Activated CD4-positive, alpha-beta memory T cell treated with anti-CD3 and anti-CD28 coated beads for 36 hours (primary cell): Measurements from ENCODE around the gene TMEM106B. TPM values are rescaled to one million over a fixed set of nuclear protein-coding genes. Genes with fewer than 3 reads are reported as not detected.

Experiments
- CTCF ChIA-PET: fragments of 350-600 bp; sonication (Branson Sonifier 250); formaldehyde crosslinking; loops from one replicate; lab custom pipeline; 2021; ENCODE audit warnings: antibody characterized with exemption, inconsistent platforms; lab: Charles Lee
- POLR2A ChIA-PET: fragments of 350-600 bp; sonication (Branson Sonifier 250); formaldehyde crosslinking; loops from one replicate; lab custom pipeline; 2021; ENCODE audit warnings: antibody characterized with exemption; lab: Charles Lee
- DNase-seq: peaks from one replicate; pipeline ENCODE4 v3.0.0-alpha.2; 2020
- H3K27ac Mint-ChIP-seq: one replicate; pipeline ENCODE4 v1.8.0; 2021; ENCODE audit warnings: mixed read lengths
- H3K27me3 Mint-ChIP-seq: one replicate; pipeline ENCODE4 v1.8.0; 2021; ENCODE audit warnings: mixed read lengths
- H3K36me3 Mint-ChIP-seq: one replicate; pipeline ENCODE4 v1.8.0; 2021; ENCODE audit warnings: mixed read lengths
- H3K4me1 Mint-ChIP-seq: one replicate; pipeline ENCODE4 v1.8.0; 2021; ENCODE audit warnings: low read depth, mixed read lengths
- H3K4me3 Mint-ChIP-seq: one replicate; pipeline ENCODE4 v1.8.0; 2021; ENCODE audit warnings: mild to moderate bottlenecking, mixed read lengths
- H3K9me3 Mint-ChIP-seq: one replicate; pipeline ENCODE4 v1.8.0; 2021; ENCODE audit warnings: mixed read lengths
- intact Hi-C: fragments of 100-400 bp; cut with micrococcal nuclease; formaldehyde crosslinking; loops from one replicate; pipeline ENCODE4 v1.15.1; 2023
- total RNA-seq, 2 experiments: library from RNA; stranded (reverse); gene quantifications; one replicate each; pipeline ENCODE4 v1.2.3, GENCODE V29; 2021

The TMEM106B gene
- total RNA-seq, 2 experiments from 2014 or later: 25.5 to 26.2 TPM

- Mint-ChIP-seq H3K27ac (no peak overlapping the region), H3K4me1 (no peaks in the 10 kb centered on the region), H3K27me3 (peaks cover 1% of the 10 kb centered on the region), H3K9me3 (no peaks in the 10 kb centered on the region), H3K36me3 (no peaks in the 10 kb centered on the region), H3K4me3 (no peak overlapping the region)
- no peak for DNase-seq
- intact Hi-C loops: no loop called here
- ChIA-PET CTCF (no interaction called here), POLR2A (no interaction called here)
Measured at GRCh38 chr7:12267542-12267941, 56.4 kb downstream of the TMEM106B start.

- no peaks in the 10 kb centered on the region for H3K9me3 Mint-ChIP-seq
- no peak for DNase-seq
- H3K27me3 Mint-ChIP-seq: peaks cover 1% of the 10 kb centered on the region
- no peaks in the 10 kb centered on the region for H3K36me3 Mint-ChIP-seq
- ChIA-PET CTCF (interaction anchor here (0.9 kb wide), 1 partner anchor 200 kb away, joined by 3 read pairs; no protein-coding TSS in a partner anchor), POLR2A (no interaction called here)
- H3K4me1 Mint-ChIP-seq: no peaks in the 10 kb centered on the region
- intact Hi-C loops: no loop called here
- H3K4me3 Mint-ChIP-seq: no peak overlapping the region
- H3K27ac Mint-ChIP-seq: no peak overlapping the region
Measured at GRCh38 chr7:12269100-12269895, 58.2 kb downstream of the TMEM106B start.

- Mint-ChIP-seq H3K27me3 (no peaks in the 10 kb centered on the region), H3K4me1 (peaks cover 1% of the 10 kb centered on the region), H3K36me3 (peaks cover 9% of the 10 kb centered on the region), H3K27ac (no peak overlapping the region), H3K9me3 (peaks cover 6% of the 10 kb centered on the region), H3K4me3 (no peak overlapping the region)
- ChIA-PET CTCF (no interaction called here), POLR2A (no interaction called here)
- intact Hi-C loops: no loop called here
- no peak for DNase-seq
Measured at GRCh38 chr7:12281038-12281437, 69.9 kb downstream of the TMEM106B start.

- peaks cover 12% of the 10 kb centered on the region for H3K9me3 Mint-ChIP-seq
- H3K4me3 Mint-ChIP-seq: no peak overlapping the region
- no peak for DNase-seq
- peaks cover 4% of the 10 kb centered on the region for H3K36me3 Mint-ChIP-seq
- CTCF ChIA-PET: no interaction called here
- POLR2A ChIA-PET: no interaction called here
- no peaks in the 10 kb centered on the region for H3K4me1 Mint-ChIP-seq
- H3K27me3 Mint-ChIP-seq: peaks cover 2% of the 10 kb centered on the region
- H3K27ac Mint-ChIP-seq: no peak overlapping the region
- intact Hi-C loops: no loop called here
Measured at GRCh38 chr7:12287901-12288300, 76.8 kb downstream of the TMEM106B start.

- Mint-ChIP-seq H3K27ac (no peak overlapping the region), H3K4me3 (no peak overlapping the region), H3K36me3 (peaks cover 4% of the 10 kb centered on the region), H3K4me1 (no peaks in the 10 kb centered on the region), H3K9me3 (peaks cover 12% of the 10 kb centered on the region), H3K27me3 (peaks cover 2% of the 10 kb centered on the region)
- POLR2A ChIA-PET: no interaction called here
- intact Hi-C loops: no loop called here
- no peak for DNase-seq
- CTCF ChIA-PET: no interaction called here
Measured at GRCh38 chr7:12289996-12290395, 78.9 kb downstream of the TMEM106B start.

- Mint-ChIP-seq H3K9me3 (peaks cover 12% of the 10 kb centered on the region), H3K27me3 (peaks cover 2% of the 10 kb centered on the region), H3K27ac (no peak overlapping the region), H3K4me3 (no peak overlapping the region), H3K36me3 (peaks cover 4% of the 10 kb centered on the region), H3K4me1 (no peaks in the 10 kb centered on the region)
- DNase-seq: no peak
- intact Hi-C loops: no loop called here
- POLR2A ChIA-PET: no interaction called here
- CTCF ChIA-PET: no interaction called here
Measured at GRCh38 chr7:12290761-12291160, 79.7 kb downstream of the TMEM106B start.

GRCh38 chr7:12291870-12292269, 80.8 kb downstream of the TMEM106B start:
- Mint-ChIP-seq H3K36me3 (peaks cover 4% of the 10 kb centered on the region), H3K9me3 (peaks cover 12% of the 10 kb centered on the region), H3K4me1 (no peaks in the 10 kb centered on the region), H3K27me3 (peaks cover 2% of the 10 kb centered on the region), H3K27ac (no peak overlapping the region), H3K4me3 (no peak overlapping the region)
- ChIA-PET POLR2A (no interaction called here), CTCF (interaction anchor here (0.6 to 1.4 kb wide), 12 partner anchors 9 to 439 kb away, joined by 3 to 7 read pairs (median 4); partner anchors contain the start of gene TMEM106B)
- intact Hi-C loops: loop anchor here (1.0 kb wide), 1 partner anchor 225 kb away; no protein-coding TSS in a partner anchor
- DNase-seq: no peak

Other genes with a start within 250 kb of the TMEM106B start
- gene VWDE, start 192.6 kb downstream of the TMEM106B start, total RNA-seq: 1 to 10 TPM; 2.3 to 3.2 TPM